ENCODE measurements around the gene NDST1.
A peak's percentile ranks its signal among the peaks of the same experiment; 100 is the strongest.

- TF ChIP-seq, protein P1, sequence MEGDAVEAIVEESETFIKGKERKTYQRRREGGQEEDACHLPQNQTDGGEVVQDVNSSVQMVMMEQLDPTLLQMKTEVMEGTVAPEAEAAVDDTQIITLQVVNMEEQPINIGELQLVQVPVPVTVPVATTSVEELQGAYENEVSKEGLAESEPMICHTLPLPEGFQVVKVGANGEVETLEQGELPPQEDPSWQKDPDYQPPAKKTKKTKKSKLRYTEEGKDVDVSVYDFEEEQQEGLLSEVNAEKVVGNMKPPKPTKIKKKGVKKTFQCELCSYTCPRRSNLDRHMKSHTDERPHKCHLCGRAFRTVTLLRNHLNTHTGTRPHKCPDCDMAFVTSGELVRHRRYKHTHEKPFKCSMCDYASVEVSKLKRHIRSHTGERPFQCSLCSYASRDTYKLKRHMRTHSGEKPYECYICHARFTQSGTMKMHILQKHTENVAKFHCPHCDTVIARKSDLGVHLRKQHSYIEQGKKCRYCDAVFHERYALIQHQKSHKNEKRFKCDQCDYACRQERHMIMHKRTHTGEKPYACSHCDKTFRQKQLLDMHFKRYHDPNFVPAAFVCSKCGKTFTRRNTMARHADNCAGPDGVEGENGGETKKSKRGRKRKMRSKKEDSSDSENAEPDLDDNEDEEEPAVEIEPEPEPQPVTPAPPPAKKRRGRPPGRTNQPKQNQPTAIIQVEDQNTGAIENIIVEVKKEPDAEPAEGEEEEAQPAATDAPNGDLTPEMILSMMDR (IDR thresholded peaks at IDR 0.05; ENCODE audit: extremely low read depth in 1 of 2, insufficient read depth in 1 of 2, low read depth in 1 of 2, low read length in 2 of 2): no peak
- TF ChIP-seq POLR2A (IDR thresholded peaks at IDR 0.05; ENCODE audit: low read depth, low read length) (no peak), JUN (IDR thresholded peaks at IDR 0.05; ENCODE audit: borderline replicate concordance, insufficient read depth, insufficient read length, low read depth) (peak; percentile 26), POLR2AphosphoS5 (IDR thresholded peaks at IDR 0.05; ENCODE audit: insufficient read depth, low read depth, low read length) (peak; percentile 34)
- TF ChIP-seq, protein P2, sequence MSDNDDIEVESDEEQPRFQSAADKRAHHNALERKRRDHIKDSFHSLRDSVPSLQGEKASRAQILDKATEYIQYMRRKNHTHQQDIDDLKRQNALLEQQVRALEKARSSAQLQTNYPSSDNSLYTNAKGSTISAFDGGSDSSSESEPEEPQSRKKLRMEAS (IDR thresholded peaks at IDR 0.05; ENCODE audit: insufficient read depth, insufficient read length): no peak
Observed at GRCh38 chr5:150542933-150543445, 35.1 kb downstream of the NDST1 start.

All from endothelial cell of umbilical vein (primary cell).